ENCODE results near the gene TOX2.

The TOX2 gene

GRCh38 chr20:44085616-44086434 lies 171.2 kb downstream of the TOX2 start:
- in situ Hi-C loops (cut with HindIII; ENCODE audit: low sequenced_read_pairs) = loop anchor here (25.0 kb wide), 1 partner anchor 324 kb away; no protein-coding TSS in a partner anchor

- in situ Hi-C loops (cut with HindIII; ENCODE audit: low sequenced_read_pairs) = loop anchor here (25.0 kb wide), 1 partner anchor 325 kb away; no protein-coding TSS in a partner anchor
Observed at GRCh38 chr20:44087051-44087856, 172.6 kb downstream of the TOX2 start.

GRCh38 chr20:44087857-44088120 lies 173.1 kb downstream of the TOX2 start:
- in situ Hi-C loops (cut with HindIII; ENCODE audit: low sequenced_read_pairs) = loop anchor here (25.0 kb wide), 1 partner anchor 325 kb away; no protein-coding TSS in a partner anchor

GRCh38 chr20:44089987-44090674 lies 175.5 kb downstream of the TOX2 start:
- in situ Hi-C loops (cut with HindIII; ENCODE audit: low sequenced_read_pairs) = loop anchor here (10.0 to 25.0 kb wide), 2 partner anchors 235 to 328 kb away; no protein-coding TSS in a partner anchor

- in situ Hi-C loops (cut with HindIII; ENCODE audit: low sequenced_read_pairs) = loop anchor here (10.0 to 25.0 kb wide), 2 partner anchors 234 to 329 kb away; no protein-coding TSS in a partner anchor
Observed at GRCh38 chr20:44091026-44091425, 176.4 kb downstream of the TOX2 start.

- in situ Hi-C loops (cut with HindIII; ENCODE audit: low sequenced_read_pairs) = loop anchor here (10.0 to 25.0 kb wide), 2 partner anchors 232 to 330 kb away; no protein-coding TSS in a partner anchor
Observed at GRCh38 chr20:44092551-44093248, 178.0 kb downstream of the TOX2 start.

GRCh38 chr20:44093249-44093582 lies 178.6 kb downstream of the TOX2 start:
- in situ Hi-C loops (cut with HindIII; ENCODE audit: low sequenced_read_pairs) = loop anchor here (10.0 to 25.0 kb wide), 2 partner anchors 232 to 331 kb away; no protein-coding TSS in a partner anchor

GRCh38 chr20:44095831-44096230 lies 181.2 kb downstream of the TOX2 start:
- in situ Hi-C loops (cut with HindIII; ENCODE audit: low sequenced_read_pairs) = loop anchor here (5.0 to 25.0 kb wide), 3 partner anchors 101 to 334 kb away; no protein-coding TSS in a partner anchor

- in situ Hi-C loops (cut with HindIII; ENCODE audit: low sequenced_read_pairs) = loop anchor here (5.0 to 25.0 kb wide), 3 partner anchors 100 to 335 kb away; no protein-coding TSS in a partner anchor
Observed at GRCh38 chr20:44097521-44098255, 183.0 kb downstream of the TOX2 start.

- in situ Hi-C loops (cut with HindIII; ENCODE audit: low sequenced_read_pairs) = loop anchor here (5.0 to 25.0 kb wide), 3 partner anchors 99 to 336 kb away; no protein-coding TSS in a partner anchor
Observed at GRCh38 chr20:44098256-44098630, 183.6 kb downstream of the TOX2 start.

GRCh38 chr20:44098657-44099056 lies 184.0 kb downstream of the TOX2 start:
- in situ Hi-C loops (cut with HindIII; ENCODE audit: low sequenced_read_pairs) = loop anchor here (5.0 to 25.0 kb wide), 3 partner anchors 99 to 336 kb away; no protein-coding TSS in a partner anchor

GRCh38 chr20:44099832-44100231 lies 185.2 kb downstream of the TOX2 start:
- in situ Hi-C loops (cut with HindIII; ENCODE audit: low sequenced_read_pairs) = loop anchor here (5.0 to 25.0 kb wide), 3 partner anchors 97 to 338 kb away; no protein-coding TSS in a partner anchor

- in situ Hi-C loops (cut with HindIII; ENCODE audit: low sequenced_read_pairs) = no loop called here
Observed at GRCh38 chr20:44102582-44102981, 187.9 kb downstream of the TOX2 start.

- in situ Hi-C loops (cut with HindIII; ENCODE audit: low sequenced_read_pairs) = no loop called here
Observed at GRCh38 chr20:44104798-44105517, 190.3 kb downstream of the TOX2 start.

- in situ Hi-C loops (cut with HindIII; ENCODE audit: low sequenced_read_pairs) = no loop called here
Observed at GRCh38 chr20:44106615-44107014, 192.0 kb downstream of the TOX2 start.

GRCh38 chr20:44109951-44110361 lies 195.3 kb downstream of the TOX2 start:
- in situ Hi-C loops (cut with HindIII; ENCODE audit: low sequenced_read_pairs) = no loop called here

- in situ Hi-C loops (cut with HindIII; ENCODE audit: low sequenced_read_pairs) = no loop called here
Observed at GRCh38 chr20:44110816-44111568, 196.3 kb downstream of the TOX2 start.

GRCh38 chr20:44111712-44112335 lies 197.2 kb downstream of the TOX2 start:
- in situ Hi-C loops (cut with HindIII; ENCODE audit: low sequenced_read_pairs) = no loop called here

All from endothelial cell of hepatic sinusoid (primary cell).